Activated CD8-positive, alpha-beta T cell treated with anti-CD3 and anti-CD28 coated beads, Interleukin-2, amount 10 ng/mL, durations not matched to agents 7 days and 5 days (primary cell): Measurements from ENCODE around the gene CACNB1. TPM values are rescaled to one million over a fixed set of nuclear protein-coding genes. Genes with fewer than 3 reads are reported as not detected.

Experiments
- ATAC-seq: fragments of 150-1000 bp; cut with Tn5 transposase; one replicate; pipeline ENCODE4 v1.10.0; 2021; ENCODE audit warnings: moderate library complexity
- CTCF ChIA-PET: fragments of 350-600 bp; sonication (Branson Sonifier 250); formaldehyde crosslinking; loops from one replicate; lab custom pipeline; 2021; ENCODE audit warnings: antibody characterized with exemption; lab: Charles Lee
- POLR2A ChIA-PET: fragments of 350-600 bp; sonication (Branson Sonifier 250); formaldehyde crosslinking; loops from one replicate; lab custom pipeline; 2021; ENCODE audit warnings: antibody characterized with exemption; lab: Charles Lee
- DNase-seq: peaks from one replicate; pipeline ENCODE4 v3.0.0-alpha.2; 2020
- H3K27ac Mint-ChIP-seq: one replicate; pipeline ENCODE4 v1.8.0; 2021; ENCODE audit warnings: mild to moderate bottlenecking, mixed read lengths
- H3K27me3 Mint-ChIP-seq: one replicate; pipeline ENCODE4 v1.8.0; 2021; ENCODE audit warnings: low read depth, mixed read lengths
- H3K36me3 Mint-ChIP-seq: one replicate; pipeline ENCODE4 v1.8.0; 2021; ENCODE audit warnings: low read depth, mixed read lengths
- H3K4me1 Mint-ChIP-seq: one replicate; pipeline ENCODE4 v1.8.0; 2021; ENCODE audit warnings: low read depth, mixed read lengths
- H3K4me3 Mint-ChIP-seq: one replicate; pipeline ENCODE4 v1.8.0; 2021; ENCODE audit warnings: mild to moderate bottlenecking, mixed read lengths
- H3K9me3 Mint-ChIP-seq: one replicate; pipeline ENCODE4 v1.8.0; 2022; ENCODE audit warnings: mixed read lengths; ENCODE audit not compliant: insufficient read depth
- total RNA-seq, 2 experiments: library from RNA; stranded (reverse); gene quantifications; one replicate each; pipeline ENCODE4 v1.2.3, GENCODE V29; 2021

CACNB1 gene
- total RNA-seq, 2 experiments from 2014 or later: 22.1 to 23.2 TPM

- no peak overlapping the region for H3K27ac Mint-ChIP-seq
- H3K4me1 Mint-ChIP-seq: peaks cover 35% of the 10 kb centered on the region
- peaks cover 23% of the 10 kb centered on the region for H3K27me3 Mint-ChIP-seq
- DNase-seq (no peak), ATAC-seq (no peak)
- no peaks in the 10 kb centered on the region for H3K9me3 Mint-ChIP-seq
- H3K4me3 Mint-ChIP-seq: no peak overlapping the region
- ChIA-PET POLR2A (no interaction called here), CTCF (interaction anchor here (4.7 to 8.7 kb wide), 2 partner anchors 25 to 167 kb away, joined by 69 to 289 read pairs; no protein-coding TSS in a partner anchor)
- H3K36me3 Mint-ChIP-seq: peaks cover 8% of the 10 kb centered on the region
These were observed 47.3 kb downstream of the CACNB1 start for GRCh38 chr17:39150104-39150634.

GRCh38 chr17:39147221-39148185 lies 50.0 kb downstream of the CACNB1 start:
- no peak overlapping the region for H3K27ac Mint-ChIP-seq
- no peak overlapping the region for H3K4me3 Mint-ChIP-seq
- POLR2A ChIA-PET: interaction anchor here (0.6 kb wide), 1 partner anchor 39 kb away, joined by 4 read pairs; no protein-coding TSS in a partner anchor
- H3K27me3 Mint-ChIP-seq: peaks cover 23% of the 10 kb centered on the region
- no peaks in the 10 kb centered on the region for H3K9me3 Mint-ChIP-seq
- peaks cover 18% of the 10 kb centered on the region for H3K4me1 Mint-ChIP-seq
- CTCF ChIA-PET: interaction anchor here (0.8 to 8.7 kb wide), 5 partner anchors 17 to 164 kb away, joined by 3 to 289 read pairs (median 4); no protein-coding TSS in a partner anchor
- no peaks in the 10 kb centered on the region for H3K36me3 Mint-ChIP-seq
- DNase-seq (no peak), ATAC-seq (no peak)

GRCh38 chr17:39146273-39146672 lies 51.2 kb downstream of the CACNB1 start:
- no peaks in the 10 kb centered on the region for H3K9me3 Mint-ChIP-seq
- H3K36me3 Mint-ChIP-seq: no peaks in the 10 kb centered on the region
- ATAC-seq (no peak), DNase-seq (no peak)
- ChIA-PET CTCF (interaction anchor here (1.1 to 2.1 kb wide), 3 partner anchors 18 to 75 kb away, joined by 4 to 8 read pairs (median 6); no protein-coding TSS in a partner anchor), POLR2A (no interaction called here)
- peaks cover 9% of the 10 kb centered on the region for H3K4me1 Mint-ChIP-seq
- H3K4me3 Mint-ChIP-seq: no peak overlapping the region
- H3K27ac Mint-ChIP-seq: no peak overlapping the region
- H3K27me3 Mint-ChIP-seq: peaks cover 21% of the 10 kb centered on the region

- ChIA-PET CTCF (interaction anchor here (1.1 to 3.1 kb wide), 6 partner anchors 8 to 161 kb away, joined by 4 to 17 read pairs (median 6); no protein-coding TSS in a partner anchor), POLR2A (no interaction called here)
- DNase-seq (no peak), ATAC-seq (no peak)
- H3K9me3 Mint-ChIP-seq: no peaks in the 10 kb centered on the region
- peaks cover 2% of the 10 kb centered on the region for H3K4me1 Mint-ChIP-seq
- H3K36me3 Mint-ChIP-seq: no peaks in the 10 kb centered on the region
- H3K4me3 Mint-ChIP-seq: no peak overlapping the region
- H3K27me3 Mint-ChIP-seq: peaks cover 13% of the 10 kb centered on the region
- H3K27ac Mint-ChIP-seq: no peak overlapping the region
These were observed 52.3 kb downstream of the CACNB1 start for GRCh38 chr17:39145143-39145542.

- ATAC-seq (no peak), DNase-seq (no peak)
- ChIA-PET CTCF (interaction anchor here (1.3 to 3.1 kb wide), 3 partner anchors 9 to 161 kb away, joined by 6 to 17 read pairs (median 7); no protein-coding TSS in a partner anchor), POLR2A (no interaction called here)
- no peaks in the 10 kb centered on the region for H3K36me3 Mint-ChIP-seq
- no peak overlapping the region for H3K27ac Mint-ChIP-seq
- no peaks in the 10 kb centered on the region for H3K4me1 Mint-ChIP-seq
- H3K4me3 Mint-ChIP-seq: no peak overlapping the region
- H3K9me3 Mint-ChIP-seq: no peaks in the 10 kb centered on the region
- peaks cover 5% of the 10 kb centered on the region for H3K27me3 Mint-ChIP-seq
These were observed 53.0 kb downstream of the CACNB1 start for GRCh38 chr17:39144416-39144840.

GRCh38 chr17:39143552-39144093 lies 53.8 kb downstream of the CACNB1 start:
- POLR2A ChIA-PET: interaction anchor here (1.5 kb wide), 1 partner anchor 9 kb away, joined by 3 read pairs; no protein-coding TSS in a partner anchor
- H3K4me1 Mint-ChIP-seq: no peaks in the 10 kb centered on the region

GRCh38 chr17:39141915-39142664 lies 55.4 kb downstream of the CACNB1 start:
- no peak overlapping the region for H3K27ac Mint-ChIP-seq
- H3K9me3 Mint-ChIP-seq: no peaks in the 10 kb centered on the region
- no peak overlapping the region for H3K4me3 Mint-ChIP-seq
- ChIA-PET POLR2A (no interaction called here), CTCF (no interaction called here)
- H3K27me3 Mint-ChIP-seq: no peaks in the 10 kb centered on the region
- no peaks in the 10 kb centered on the region for H3K36me3 Mint-ChIP-seq
- no peaks in the 10 kb centered on the region for H3K4me1 Mint-ChIP-seq
- DNase-seq (no peak), ATAC-seq (no peak)

More at GRCh38 chr17:39143552-39144093, 53.8 kb downstream of the CACNB1 start:
- ATAC-seq (no peak), DNase-seq (no peak)
- Mint-ChIP-seq H3K9me3 (no peaks in the 10 kb centered on the region), H3K27me3 (no peaks in the 10 kb centered on the region), H3K4me3 (no peak overlapping the region), H3K36me3 (no peaks in the 10 kb centered on the region), H3K27ac (no peak overlapping the region)
- CTCF ChIA-PET: interaction anchor here (1.3 to 3.1 kb wide), 3 partner anchors 10 to 160 kb away, joined by 6 to 17 read pairs (median 7); no protein-coding TSS in a partner anchor

GRCh38 chr17:39141294-39141693 lies 56.2 kb downstream of the CACNB1 start:
- POLR2A ChIA-PET: no interaction called here

GRCh38 chr17:39139561-39139960 lies 57.9 kb downstream of the CACNB1 start:
- no peak for DNase-seq
- ChIA-PET CTCF (no interaction called here), POLR2A (no interaction called here)
- H3K4me1 Mint-ChIP-seq: no peaks in the 10 kb centered on the region
- H3K27me3 Mint-ChIP-seq: no peaks in the 10 kb centered on the region
- no peaks in the 10 kb centered on the region for H3K36me3 Mint-ChIP-seq
- H3K9me3 Mint-ChIP-seq: no peaks in the 10 kb centered on the region
- no peak for ATAC-seq
- no peak overlapping the region for H3K4me3 Mint-ChIP-seq
- no peak overlapping the region for H3K27ac Mint-ChIP-seq

More at GRCh38 chr17:39141294-39141693, 56.2 kb downstream of the CACNB1 start:
- DNase-seq: no peak
- H3K27me3 Mint-ChIP-seq: no peaks in the 10 kb centered on the region
- ATAC-seq: no peak
- no peaks in the 10 kb centered on the region for H3K36me3 Mint-ChIP-seq
- H3K27ac Mint-ChIP-seq: no peak overlapping the region
- no peaks in the 10 kb centered on the region for H3K4me1 Mint-ChIP-seq
- no peaks in the 10 kb centered on the region for H3K9me3 Mint-ChIP-seq
- H3K4me3 Mint-ChIP-seq: no peak overlapping the region
- CTCF ChIA-PET: no interaction called here

GRCh38 chr17:39139161-39139511 lies 58.3 kb downstream of the CACNB1 start:
- no peak for DNase-seq
- ATAC-seq: no peak
- ChIA-PET CTCF (no interaction called here), POLR2A (no interaction called here)
- Mint-ChIP-seq H3K4me1 (no peaks in the 10 kb centered on the region), H3K27ac (no peak overlapping the region), H3K36me3 (no peaks in the 10 kb centered on the region), H3K27me3 (no peaks in the 10 kb centered on the region), H3K4me3 (no peak overlapping the region), H3K9me3 (no peaks in the 10 kb centered on the region)
